Ascending aorta (tissue), 2 donors: ENCODE results near the gene DKK3. TPM values are rescaled to one million over a fixed set of nuclear protein-coding genes. Genes with fewer than 3 reads are reported as not detected.

Experiments
- DNase-seq, 2 donors: peaks; one replicate each; pipeline ENCODE4 v3.0.0-alpha.2; 2019; ENCODE audit warnings: low spot score in 2 of 2
- H3K27ac ChIP-seq, 2 donors: fragments of 200-600 bp; sonication (generic); one replicate each; pipeline ENCODE4 v1.5.1; 2016 to 2017; ENCODE audit warnings: mild to moderate bottlenecking in 1 of 2
- H3K27me3 ChIP-seq: fragments of 200-600 bp; sonication (generic); one replicate; pipeline ENCODE4 v1.5.1; 2017
- H3K36me3 ChIP-seq, 2 donors: fragments of 200-600 bp; sonication (generic); one replicate each; pipeline ENCODE4 v1.5.1; 2016
- H3K4me1 ChIP-seq, 2 donors: fragments of 200-600 bp; sonication (generic); one replicate each; pipeline ENCODE4 v1.5.1; 2016 to 2017; ENCODE audit warnings: mild to moderate bottlenecking in 1 of 2
- H3K4me3 ChIP-seq, 2 donors: fragments of 200-600 bp; sonication (generic); one replicate each; pipeline ENCODE4 v1.5.1; 2016 to 2017; ENCODE audit warnings: mild to moderate bottlenecking in 1 of 2
- H3K9me3 ChIP-seq, 2 donors: fragments of 200-600 bp; sonication (generic); one replicate each; pipeline ENCODE4 v1.5.1; 2016
- intact Hi-C: fragments of 100-400 bp; cut with DNase I; formaldehyde crosslinking; loops from one replicate; pipeline ENCODE4 v1.15.1; 2023
- total RNA-seq: library from RNA; depleted of rRNA; stranded (reverse); fragments of >200 nt; gene quantifications from one replicate; pipeline ENCODE4 v1.1.0, GENCODE V29; 2016
- TF ChIP-seq, protein P1 (sequence below), 3 experiments: fragments of 200-600 bp in 2 of 3; fragments of 450-650 bp in 1 of 3; sonication (generic) in 2 of 3; IDR thresholded peaks; one replicate each; pipeline ENCODE4 v1.5.1; 2016 to 2019; ENCODE audit warnings: antibody characterized with exemption in 3 of 3, mild to moderate bottlenecking in 1 of 3, moderate library complexity in 1 of 3

Gene DKK3
- total RNA-seq, 1 donor from 2014 or later: 433 TPM

DNA sequence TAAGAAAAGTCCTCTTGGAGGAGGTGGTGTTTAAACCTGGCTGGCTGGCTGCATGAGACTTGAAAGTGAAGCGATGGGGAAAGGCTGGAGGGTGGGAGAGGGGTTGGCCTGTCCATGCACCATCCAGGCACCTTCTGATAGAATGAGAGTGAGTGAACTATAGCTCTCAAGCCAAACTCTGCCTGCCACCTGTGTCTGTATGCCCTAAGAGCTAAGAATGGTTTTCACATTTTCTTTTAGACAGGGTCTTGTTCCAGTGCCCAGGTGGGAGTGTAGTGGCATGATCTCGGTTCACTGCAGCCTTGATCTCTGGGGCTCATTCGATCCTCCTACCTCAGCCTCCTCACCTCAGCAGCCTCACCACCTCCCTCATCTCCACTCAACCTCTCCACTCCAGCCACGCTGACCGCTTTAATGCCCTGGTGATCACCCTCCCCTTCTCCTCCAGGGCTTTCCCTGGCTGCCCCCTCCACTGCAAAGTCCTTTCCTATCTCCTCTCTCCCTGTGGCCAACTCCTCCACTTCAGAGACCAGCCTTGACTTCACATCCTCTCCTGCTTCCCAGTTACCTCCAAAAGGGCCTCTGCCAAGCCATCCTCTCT is 38.3 kb upstream of the DKK3 start:
- intact Hi-C loops: loop anchor here (1.0 to 2.0 kb wide), 4 partner anchors 40 to 330 kb away; partner anchors contain the start of gene PARVA
- H3K4me3 ChIP-seq: no peak overlapping the region
- no peaks in the 10 kb centered on the region for H3K27me3 ChIP-seq
- H3K4me1 ChIP-seq: peaks cover 0 to 29% of the 10 kb centered on the region in 2 donors
- no peaks in the 10 kb centered on the region for H3K9me3 ChIP-seq
- DNase-seq: no peak
- TF ChIP-seq, protein P1, sequence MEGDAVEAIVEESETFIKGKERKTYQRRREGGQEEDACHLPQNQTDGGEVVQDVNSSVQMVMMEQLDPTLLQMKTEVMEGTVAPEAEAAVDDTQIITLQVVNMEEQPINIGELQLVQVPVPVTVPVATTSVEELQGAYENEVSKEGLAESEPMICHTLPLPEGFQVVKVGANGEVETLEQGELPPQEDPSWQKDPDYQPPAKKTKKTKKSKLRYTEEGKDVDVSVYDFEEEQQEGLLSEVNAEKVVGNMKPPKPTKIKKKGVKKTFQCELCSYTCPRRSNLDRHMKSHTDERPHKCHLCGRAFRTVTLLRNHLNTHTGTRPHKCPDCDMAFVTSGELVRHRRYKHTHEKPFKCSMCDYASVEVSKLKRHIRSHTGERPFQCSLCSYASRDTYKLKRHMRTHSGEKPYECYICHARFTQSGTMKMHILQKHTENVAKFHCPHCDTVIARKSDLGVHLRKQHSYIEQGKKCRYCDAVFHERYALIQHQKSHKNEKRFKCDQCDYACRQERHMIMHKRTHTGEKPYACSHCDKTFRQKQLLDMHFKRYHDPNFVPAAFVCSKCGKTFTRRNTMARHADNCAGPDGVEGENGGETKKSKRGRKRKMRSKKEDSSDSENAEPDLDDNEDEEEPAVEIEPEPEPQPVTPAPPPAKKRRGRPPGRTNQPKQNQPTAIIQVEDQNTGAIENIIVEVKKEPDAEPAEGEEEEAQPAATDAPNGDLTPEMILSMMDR (IDR thresholded peaks at IDR 0.05): no peak
- no peaks in the 10 kb centered on the region for H3K36me3 ChIP-seq
- H3K27ac ChIP-seq: peak overlapping the region; percentile 5 to 71

DNA sequence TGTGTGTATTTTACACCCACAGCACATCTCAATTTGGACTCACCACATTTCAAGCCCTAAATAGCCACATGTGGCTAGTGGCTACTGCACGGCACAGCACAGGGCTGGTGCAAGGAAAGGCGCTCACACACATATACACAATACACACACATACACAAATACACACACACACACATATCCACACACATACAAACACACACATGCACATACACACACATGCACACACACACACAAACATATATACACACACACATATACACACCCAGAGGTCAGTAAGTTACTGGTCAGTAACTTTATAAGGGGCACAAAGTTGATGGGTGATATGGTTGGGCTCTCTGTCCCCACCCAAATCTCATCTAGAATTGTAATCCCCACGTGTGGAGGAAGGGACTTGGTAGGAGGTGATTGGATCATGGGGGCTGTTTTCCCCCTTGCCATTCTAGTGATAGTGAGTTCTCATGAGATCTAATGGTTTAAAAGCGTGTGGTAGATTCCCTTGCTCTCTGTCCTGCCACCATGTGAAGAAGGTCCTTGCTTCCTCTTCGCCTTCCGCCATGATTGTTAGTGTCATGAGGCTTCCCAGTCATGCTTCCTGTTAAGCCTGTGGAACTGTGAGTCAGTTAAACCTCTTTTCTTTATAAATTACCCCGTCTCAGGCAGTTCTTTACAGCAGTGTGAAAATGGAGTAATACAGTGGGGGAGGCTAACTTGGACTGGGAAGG is 37.6 kb upstream of the DKK3 start:
- TF ChIP-seq, protein P1 (IDR thresholded peaks at IDR 0.05): no peak
- H3K4me3 ChIP-seq: no peak overlapping the region
- peaks cover 0 to 26% of the 10 kb centered on the region in 2 donors for H3K4me1 ChIP-seq
- no peaks in the 10 kb centered on the region for H3K9me3 ChIP-seq
- DNase-seq: no peak
- no peaks in the 10 kb centered on the region for H3K27me3 ChIP-seq
- intact Hi-C loops: loop anchor here (2.0 kb wide), 4 partner anchors 37 to 331 kb away; partner anchors contain the start of genes DKK3 and PARVA
- H3K27ac ChIP-seq: peak overlapping the region in 1 of 2 donors; percentile 71
- H3K36me3 ChIP-seq: no peaks in the 10 kb centered on the region

DNA sequence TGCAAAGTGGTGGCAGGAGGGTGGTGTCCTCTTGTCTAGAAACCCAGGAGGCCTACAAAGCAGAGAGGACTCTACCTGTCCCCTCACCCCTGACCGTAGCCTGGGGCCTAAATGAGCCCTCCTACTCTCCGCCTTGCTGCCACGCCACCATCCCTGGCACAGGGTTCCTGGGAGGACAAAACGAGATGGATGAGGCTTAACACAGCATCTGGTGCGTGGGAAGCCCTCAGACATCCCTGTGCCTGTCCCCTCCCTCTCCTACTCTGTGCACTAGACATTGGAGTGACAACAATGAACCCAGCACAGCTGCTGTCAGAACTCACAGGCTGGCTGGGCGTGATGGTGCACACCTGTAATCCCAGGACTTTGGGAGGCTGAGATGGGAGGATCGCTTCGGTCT is 36.4 kb upstream of the DKK3 start:
- H3K27me3 ChIP-seq: no peaks in the 10 kb centered on the region
- peaks cover 0 to 14% of the 10 kb centered on the region in 2 donors for H3K4me1 ChIP-seq
- peak overlapping the region; percentile 62 to 75 for H3K27ac ChIP-seq
- no peaks in the 10 kb centered on the region for H3K9me3 ChIP-seq
- TF ChIP-seq, protein P1 (IDR thresholded peaks at IDR 0.05): no peak
- no peaks in the 10 kb centered on the region for H3K36me3 ChIP-seq
- no peak overlapping the region for H3K4me3 ChIP-seq
- no peak for DNase-seq
- intact Hi-C loops: loop anchor here (1.0 to 2.0 kb wide), 4 partner anchors 36 to 245 kb away; partner anchors contain the start of gene DKK3

DNA sequence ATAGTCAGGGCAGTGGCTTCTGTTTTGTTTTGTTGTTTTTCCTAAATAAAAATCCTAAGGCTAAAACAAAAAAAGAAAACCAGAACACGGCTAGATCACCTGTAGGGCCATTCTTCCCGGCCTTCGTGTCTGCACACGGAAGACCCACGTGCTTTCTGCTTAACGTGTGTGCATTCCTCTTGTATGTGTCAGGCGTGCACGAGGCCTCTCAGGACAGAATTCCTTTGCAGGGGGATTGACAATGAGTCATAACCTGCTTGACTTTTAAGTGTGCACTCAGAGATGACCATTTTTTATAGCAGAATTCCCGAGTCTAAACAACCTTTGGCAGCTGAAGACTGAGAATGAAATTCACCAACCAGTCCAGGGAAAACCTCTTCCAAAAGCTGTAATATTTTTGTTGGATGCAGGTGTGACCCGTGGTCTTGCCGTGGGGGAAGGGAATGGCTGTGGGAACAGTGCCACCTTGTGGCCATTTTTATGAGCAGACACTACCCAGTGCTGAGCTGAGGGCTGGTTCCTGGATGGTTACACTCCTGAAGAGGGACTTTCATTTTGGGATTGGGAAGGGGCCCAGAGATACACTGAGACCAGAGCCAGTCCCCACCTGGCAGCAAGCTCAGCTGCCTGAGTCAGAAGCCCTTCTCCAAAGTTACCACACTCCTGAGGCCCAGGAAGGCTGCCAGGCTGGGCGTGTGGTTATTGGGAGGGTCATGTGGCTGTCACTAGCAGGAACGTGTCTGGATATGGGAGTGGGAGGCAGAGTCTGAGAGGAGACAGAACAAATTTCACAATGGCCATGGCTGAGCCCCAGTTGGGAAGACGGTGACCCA is 35.7 kb upstream of the DKK3 start:
- Histone ChIP-seq H3K36me3 (no peaks in the 10 kb centered on the region), H3K4me3 (peak overlapping the region in 1 of 2 donors; percentile 6), H3K27ac (peak overlapping the region; percentile 75), H3K9me3 (no peaks in the 10 kb centered on the region), H3K27me3 (no peaks in the 10 kb centered on the region), H3K4me1 (peaks cover 0 to 13% of the 10 kb centered on the region in 2 donors)
- intact Hi-C loops: loop anchor here (1.0 to 2.0 kb wide), 5 partner anchors 27 to 245 kb away; partner anchors contain the start of gene DKK3
- DNase-seq: peak; percentile 84 to 95
- TF ChIP-seq, protein P1 (IDR thresholded peaks at IDR 0.05): peak; percentile 84 to 94 (median 89)

DNA sequence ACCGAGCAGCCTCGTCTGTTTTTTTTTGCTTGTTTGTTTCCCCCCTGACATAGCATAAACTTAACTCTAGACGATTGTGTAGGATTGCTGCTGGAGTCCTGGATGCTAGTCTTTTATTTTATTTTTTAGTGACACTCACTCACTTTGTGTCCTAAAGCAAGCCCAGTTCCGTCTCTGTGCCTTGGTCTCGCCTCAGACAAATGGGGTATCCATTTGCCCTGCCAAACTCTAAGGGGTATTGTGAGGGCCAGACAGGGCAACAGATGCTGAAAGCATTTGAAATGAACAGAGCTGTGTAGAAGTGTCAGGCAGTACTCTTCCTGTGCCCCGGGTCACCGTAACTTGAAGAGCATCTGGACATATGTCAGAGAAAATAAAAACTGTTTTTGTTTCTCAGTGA is 34.8 kb upstream of the DKK3 start:
- TF ChIP-seq, protein P1 (IDR thresholded peaks at IDR 0.05): no peak

More for the DNA sequence above, 34.8 kb upstream of the DKK3 start:
- H3K4me1 ChIP-seq: peaks cover 0 to 13% of the 10 kb centered on the region in 2 donors
- no peaks in the 10 kb centered on the region for H3K9me3 ChIP-seq
- H3K36me3 ChIP-seq: no peaks in the 10 kb centered on the region
- H3K27ac ChIP-seq: peak overlapping the region; percentile 75
- no peak for DNase-seq
- intact Hi-C loops: loop anchor here (2.0 kb wide), 1 partner anchor 26 kb away; no protein-coding TSS in a partner anchor
- H3K27me3 ChIP-seq: no peaks in the 10 kb centered on the region
- no peak overlapping the region for H3K4me3 ChIP-seq
